ENCODE data around the gene DPYSL5.

The DPYSL5 gene, protein sequence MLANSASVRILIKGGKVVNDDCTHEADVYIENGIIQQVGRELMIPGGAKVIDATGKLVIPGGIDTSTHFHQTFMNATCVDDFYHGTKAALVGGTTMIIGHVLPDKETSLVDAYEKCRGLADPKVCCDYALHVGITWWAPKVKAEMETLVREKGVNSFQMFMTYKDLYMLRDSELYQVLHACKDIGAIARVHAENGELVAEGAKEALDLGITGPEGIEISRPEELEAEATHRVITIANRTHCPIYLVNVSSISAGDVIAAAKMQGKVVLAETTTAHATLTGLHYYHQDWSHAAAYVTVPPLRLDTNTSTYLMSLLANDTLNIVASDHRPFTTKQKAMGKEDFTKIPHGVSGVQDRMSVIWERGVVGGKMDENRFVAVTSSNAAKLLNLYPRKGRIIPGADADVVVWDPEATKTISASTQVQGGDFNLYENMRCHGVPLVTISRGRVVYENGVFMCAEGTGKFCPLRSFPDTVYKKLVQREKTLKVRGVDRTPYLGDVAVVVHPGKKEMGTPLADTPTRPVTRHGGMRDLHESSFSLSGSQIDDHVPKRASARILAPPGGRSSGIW

DNA sequence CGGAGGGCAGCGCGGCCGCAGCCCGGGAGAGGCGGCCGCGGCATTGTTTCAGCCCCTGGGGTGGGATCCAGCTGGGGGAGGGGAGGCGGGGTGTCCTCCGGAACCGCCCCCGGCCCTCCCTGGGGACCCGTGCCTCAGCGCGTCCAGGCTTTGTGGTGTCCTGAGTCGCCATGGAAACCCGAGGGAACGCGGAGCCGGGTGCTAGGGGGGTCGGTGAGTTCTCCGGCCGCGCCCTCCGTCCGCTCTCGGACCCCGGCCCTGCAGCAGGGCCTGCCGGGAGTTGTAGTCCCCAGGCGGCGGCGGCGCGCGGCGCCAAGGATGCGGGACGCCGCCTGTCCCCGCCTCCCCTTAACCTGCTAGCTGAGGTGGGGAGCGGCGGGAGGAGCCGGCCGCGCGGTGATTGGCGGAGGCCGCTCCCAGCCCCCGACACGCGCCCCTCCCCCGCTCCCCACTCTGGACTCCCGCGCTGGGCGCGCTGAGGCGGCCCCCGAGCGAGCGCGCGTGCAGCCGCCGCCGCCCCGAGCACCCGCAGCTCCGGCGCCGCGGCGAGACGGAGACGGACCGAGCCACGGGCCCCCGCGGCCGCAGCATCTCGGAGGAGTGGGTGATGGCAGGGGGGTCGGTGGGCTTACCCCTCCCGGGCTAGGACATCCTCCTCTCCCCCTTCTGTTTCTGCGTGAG, at the start of gene DPYSL5:
TSS of gene DPYSL5 (plus strand) at position 478 of the 681 bp plus-strand sequence. CDS start 50,368 bp downstream, outside the sequence.
- CTCF ChIA-PET: interaction anchor here (2.2 to 3.8 kb wide), 3 partner anchors 74 to 114 kb away, joined by 6 to 49 read pairs (median 45); no protein-coding TSS in a partner anchor
- TF ChIP-seq, protein P1, sequence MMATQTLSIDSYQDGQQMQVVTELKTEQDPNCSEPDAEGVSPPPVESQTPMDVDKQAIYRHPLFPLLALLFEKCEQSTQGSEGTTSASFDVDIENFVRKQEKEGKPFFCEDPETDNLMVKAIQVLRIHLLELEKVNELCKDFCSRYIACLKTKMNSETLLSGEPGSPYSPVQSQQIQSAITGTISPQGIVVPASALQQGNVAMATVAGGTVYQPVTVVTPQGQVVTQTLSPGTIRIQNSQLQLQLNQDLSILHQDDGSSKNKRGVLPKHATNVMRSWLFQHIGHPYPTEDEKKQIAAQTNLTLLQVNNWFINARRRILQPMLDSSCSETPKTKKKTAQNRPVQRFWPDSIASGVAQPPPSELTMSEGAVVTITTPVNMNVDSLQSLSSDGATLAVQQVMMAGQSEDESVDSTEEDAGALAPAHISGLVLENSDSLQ (IDR thresholded peaks at IDR 0.05): peak; percentile 51; the same call in 1 of the 2 replicates
- TF ChIP-seq ELF4 (IDR thresholded peaks at IDR 0.05) (no peak), FOXM1 (IDR thresholded peaks at IDR 0.05; ENCODE audit: borderline replicate concordance) (peak; percentile 75), ARNT (IDR thresholded peaks at IDR 0.05) (no peak), HDGF (IDR thresholded peaks at IDR 0.05; ENCODE audit: borderline replicate concordance) (no peak)
- peak; percentile 86 for DNase-seq (ENCODE audit: extremely low spot score)
- POLR2A ChIA-PET: interaction anchor here (1.4 to 2.7 kb wide), 2 partner anchors 75 to 114 kb away, joined by 3 to 13 read pairs; no protein-coding TSS in a partner anchor

GRCh38 chr2:26801328-26801727, 46.6 kb upstream of the DPYSL5 start:
- ChIA-PET CTCF (no interaction called here), POLR2A (no interaction called here)
- DNase-seq (ENCODE audit: extremely low spot score): no peak
- TF ChIP-seq ELF4 (IDR thresholded peaks at IDR 0.05) (no peak), SP1 (IDR thresholded peaks at IDR 0.05) (no peak), SUZ12 (IDR thresholded peaks at IDR 0.05) (no peak), FOXK2 (IDR thresholded peaks at IDR 0.05) (no peak), NFRKB (IDR thresholded peaks at IDR 0.05) (no peak), BHLHE40 (IDR thresholded peaks at IDR 0.05; ENCODE audit: borderline replicate concordance) (no peak), L3MBTL2 (conservative IDR thresholded peaks at IDR 0.05) (no peak), ARNT (IDR thresholded peaks at IDR 0.05) (no peak), LEF1 (IDR thresholded peaks at IDR 0.05; ENCODE audit: borderline replicate concordance) (no peak), CTBP1 (IDR thresholded peaks at IDR 0.05; ENCODE audit: borderline replicate concordance) (no peak), ZNF384 (IDR thresholded peaks at IDR 0.05) (no peak), FOXA1 (IDR thresholded peaks at IDR 0.05) (no peak), TARDBP (IDR thresholded peaks at IDR 0.05) (no peak), FOXM1 (IDR thresholded peaks at IDR 0.05; ENCODE audit: borderline replicate concordance) (no peak), HDGF (IDR thresholded peaks at IDR 0.05; ENCODE audit: borderline replicate concordance) (no peak)
- TF ChIP-seq, protein P1 (IDR thresholded peaks at IDR 0.05): no peak

DNA sequence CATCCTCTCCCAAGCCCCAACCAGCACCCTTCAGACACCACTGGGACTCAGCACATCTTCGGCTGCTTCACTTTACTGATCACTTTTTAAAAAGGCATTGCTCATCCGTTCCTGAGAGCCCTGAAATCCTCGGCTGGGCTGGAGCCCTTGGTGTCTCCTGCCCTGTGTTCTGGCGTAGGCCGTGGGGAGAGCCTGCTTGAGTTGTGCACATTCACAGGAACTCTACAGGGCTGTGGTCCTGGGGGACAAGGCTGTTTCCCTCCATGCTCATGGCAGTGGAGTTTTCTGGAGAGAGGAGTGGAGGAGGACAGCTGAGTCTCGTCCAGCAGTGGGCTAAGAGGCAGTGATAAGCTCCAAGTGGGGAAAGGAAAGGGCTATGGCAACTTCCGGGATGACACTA, 46.1 kb upstream of the DPYSL5 start:
- no peak for TF ChIP-seq LEF1 (IDR thresholded peaks at IDR 0.05; ENCODE audit: borderline replicate concordance)
- no peak for TF ChIP-seq FOXA1 (IDR thresholded peaks at IDR 0.05)
- no peak for TF ChIP-seq FOXM1 (IDR thresholded peaks at IDR 0.05; ENCODE audit: borderline replicate concordance)
- no peak for TF ChIP-seq L3MBTL2 (conservative IDR thresholded peaks at IDR 0.05)
- no peak for TF ChIP-seq ARNT (IDR thresholded peaks at IDR 0.05)
- no peak for TF ChIP-seq BHLHE40 (IDR thresholded peaks at IDR 0.05; ENCODE audit: borderline replicate concordance)
- TF ChIP-seq SP1 (IDR thresholded peaks at IDR 0.05): no peak
- no peak for TF ChIP-seq HDGF (IDR thresholded peaks at IDR 0.05; ENCODE audit: borderline replicate concordance)
- TF ChIP-seq CTBP1 (IDR thresholded peaks at IDR 0.05; ENCODE audit: borderline replicate concordance): no peak
- no peak for TF ChIP-seq TARDBP (IDR thresholded peaks at IDR 0.05)
- TF ChIP-seq FOXK2 (IDR thresholded peaks at IDR 0.05): no peak
- no peak for TF ChIP-seq ELF4 (IDR thresholded peaks at IDR 0.05)
- no peak for TF ChIP-seq ZNF384 (IDR thresholded peaks at IDR 0.05)
- TF ChIP-seq, protein P1 (IDR thresholded peaks at IDR 0.05): no peak
- no peak for DNase-seq (ENCODE audit: extremely low spot score)
- POLR2A ChIA-PET: no interaction called here
- CTCF ChIA-PET: no interaction called here

DNA sequence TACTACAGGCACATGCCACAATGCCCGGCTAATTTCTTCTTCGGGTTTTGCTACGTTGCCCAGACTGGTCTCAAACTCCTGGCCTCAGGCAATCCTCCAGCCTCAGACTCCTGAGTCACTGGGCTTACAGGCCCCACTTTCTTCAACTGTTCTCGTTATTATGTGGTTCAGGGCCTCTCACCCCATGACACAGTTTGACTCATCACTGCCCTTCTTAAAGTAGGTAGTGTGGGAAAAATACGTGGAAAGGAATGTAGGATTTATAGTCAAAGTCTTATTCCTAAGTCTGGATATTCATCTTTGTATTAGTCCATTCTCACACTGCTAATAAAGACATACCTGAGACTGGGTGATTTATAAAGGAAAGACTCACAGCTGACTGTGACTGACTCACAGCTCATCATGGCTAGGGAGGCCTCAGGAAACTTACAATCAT, 42.7 kb upstream of the DPYSL5 start:
- TF ChIP-seq TARDBP (IDR thresholded peaks at IDR 0.05) (no peak), SP1 (IDR thresholded peaks at IDR 0.05) (no peak), ARNT (IDR thresholded peaks at IDR 0.05) (no peak), ZNF384 (IDR thresholded peaks at IDR 0.05) (no peak), BHLHE40 (IDR thresholded peaks at IDR 0.05; ENCODE audit: borderline replicate concordance) (no peak), FOXK2 (IDR thresholded peaks at IDR 0.05) (no peak), LEF1 (IDR thresholded peaks at IDR 0.05; ENCODE audit: borderline replicate concordance) (no peak), SUZ12 (IDR thresholded peaks at IDR 0.05) (no peak), FOXA1 (IDR thresholded peaks at IDR 0.05) (no peak), HDGF (IDR thresholded peaks at IDR 0.05; ENCODE audit: borderline replicate concordance) (no peak), NFRKB (IDR thresholded peaks at IDR 0.05) (no peak), FOXM1 (IDR thresholded peaks at IDR 0.05; ENCODE audit: borderline replicate concordance) (no peak), CTBP1 (IDR thresholded peaks at IDR 0.05; ENCODE audit: borderline replicate concordance) (no peak), ELF4 (IDR thresholded peaks at IDR 0.05) (no peak), L3MBTL2 (conservative IDR thresholded peaks at IDR 0.05) (no peak)
- TF ChIP-seq, protein P1 (IDR thresholded peaks at IDR 0.05): no peak
- POLR2A ChIA-PET: no interaction called here
- DNase-seq (ENCODE audit: extremely low spot score): no peak
- CTCF ChIA-PET: no interaction called here

Data from HEK293T (cell line).